Duodenal mucosa (tissue), 2 donors: ENCODE results near the gene RNF113B.

ENCODE experiments used
- H3K27ac ChIP-seq: one replicate; pipeline ENCODE4 v1.7.0; 2013; ENCODE audit warnings: low read depth, low read length
- H3K27me3 ChIP-seq, 2 donors: one replicate each; pipeline ENCODE4 v1.7.0; 2013; ENCODE audit warnings: low read length in 2 of 2, control low read depth in 1 of 2; ENCODE audit not compliant: insufficient read depth in 2 of 2, control insufficient read depth in 1 of 2
- H3K36me3 ChIP-seq, 2 donors: one replicate each; pipeline ENCODE4 v1.7.0; 2013; ENCODE audit warnings: low read length in 2 of 2, control low read depth in 1 of 2; ENCODE audit not compliant: insufficient read depth in 2 of 2, control insufficient read depth in 1 of 2
- H3K4me1 ChIP-seq, 2 donors: one replicate each; pipeline ENCODE4 v1.7.0; 2013; ENCODE audit warnings: low read length in 2 of 2, control low read depth in 1 of 2; ENCODE audit not compliant: insufficient read depth in 2 of 2, control insufficient read depth in 1 of 2
- H3K4me3 ChIP-seq, 2 donors: one replicate each; pipeline ENCODE4 v1.7.0; 2013; ENCODE audit warnings: low read length in 2 of 2, low read depth in 1 of 2
- H3K9ac ChIP-seq, 2 donors: one replicate each; pipeline ENCODE4 v1.7.0; 2013; ENCODE audit warnings: low read length in 2 of 2, low read depth in 1 of 2
- H3K9me3 ChIP-seq, 2 donors: one replicate each; pipeline ENCODE4 v1.7.0; 2013; ENCODE audit warnings: low read length in 2 of 2, control low read depth in 1 of 2; ENCODE audit not compliant: control insufficient read depth in 1 of 2

Gene RNF113B

DNA sequence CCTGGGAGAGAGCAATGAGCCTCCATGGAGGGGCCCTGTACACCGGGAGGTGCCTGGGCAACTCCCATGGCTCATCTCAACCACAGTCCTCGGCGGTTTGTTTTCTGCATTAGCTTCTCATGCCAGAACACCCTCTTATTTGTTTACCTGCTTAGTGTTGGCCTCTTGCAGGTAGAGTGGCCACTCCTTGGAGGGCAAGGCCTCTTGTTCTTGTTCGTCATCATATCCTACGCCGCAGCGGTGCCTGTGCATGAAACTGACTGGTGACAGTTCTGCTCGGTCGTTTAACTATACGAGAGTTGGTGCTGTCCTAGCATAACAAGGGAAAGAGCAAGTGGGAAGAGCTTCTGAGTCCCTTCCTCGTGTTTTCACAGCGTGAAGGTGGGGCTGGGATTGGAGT lies 40.5 kb upstream of the RNF113B start:
- Histone ChIP-seq H3K9ac (no peak overlapping the region), H3K4me1 (peaks cover 15 to 16% of the 10 kb centered on the region in 2 donors), H3K9me3 (no peaks in the 10 kb centered on the region), H3K36me3 (no peaks in the 10 kb centered on the region), H3K27ac (no peak overlapping the region), H3K27me3 (no peaks in the 10 kb centered on the region), H3K4me3 (no peak overlapping the region)

DNA sequence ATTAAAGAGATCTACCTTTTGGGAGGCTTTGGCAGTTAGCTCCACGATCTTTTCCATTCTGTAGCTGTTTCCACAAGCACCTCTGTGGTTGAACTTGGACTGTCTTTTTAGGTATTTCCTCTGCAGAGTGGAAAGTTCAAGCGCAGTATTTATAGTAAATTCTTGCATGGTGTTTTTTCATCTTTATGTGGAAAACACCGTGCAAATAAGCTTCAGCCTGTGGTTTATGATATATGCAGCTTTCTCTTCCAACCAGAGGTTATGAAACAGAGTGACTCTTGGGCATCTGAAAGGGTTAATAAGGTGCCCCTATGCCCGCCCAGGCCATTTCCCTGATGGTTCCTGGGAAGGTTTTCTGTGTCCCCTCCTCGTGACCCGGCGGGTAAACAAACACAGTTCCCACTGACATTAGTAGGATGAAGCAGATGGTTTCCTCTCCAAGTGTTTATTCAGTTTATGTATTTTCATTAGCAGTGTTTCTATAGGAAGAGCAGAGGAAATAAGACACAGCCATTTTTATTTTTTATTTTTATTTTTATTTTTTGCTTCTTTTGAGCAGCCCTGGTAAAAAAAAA lies 39.7 kb upstream of the RNF113B start:
- peaks cover 9% of the 10 kb centered on the region in 2 donors for H3K4me1 ChIP-seq
- no peak overlapping the region for H3K27ac ChIP-seq
- H3K9ac ChIP-seq: no peak overlapping the region

DNA sequence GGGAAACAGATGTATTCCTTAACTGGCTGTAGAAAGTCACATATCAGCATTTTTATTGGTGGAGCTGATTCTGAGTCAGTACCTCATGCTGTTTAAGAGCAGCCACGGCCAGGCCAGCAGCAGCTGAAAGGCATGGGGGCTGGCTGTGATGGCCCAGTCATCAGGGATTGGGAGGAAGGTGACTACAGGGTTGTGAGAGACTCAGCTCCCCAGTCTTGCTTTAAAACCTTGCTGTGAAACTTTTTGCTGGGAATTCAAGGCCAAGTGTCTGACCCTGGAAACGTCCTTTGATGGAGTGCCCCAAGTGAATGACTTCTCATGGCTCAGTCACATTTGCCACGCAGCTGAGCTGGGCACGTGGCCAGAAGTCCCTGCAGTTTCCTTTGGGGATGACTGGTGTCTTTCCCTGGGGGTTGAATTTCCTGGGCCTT lies 39.1 kb upstream of the RNF113B start:
- H3K27me3 ChIP-seq: no peaks in the 10 kb centered on the region
- H3K4me3 ChIP-seq: no peak overlapping the region
- H3K27ac ChIP-seq: no peak overlapping the region
- H3K4me1 ChIP-seq: peaks cover 5 to 7% of the 10 kb centered on the region in 2 donors
- H3K9me3 ChIP-seq: no peaks in the 10 kb centered on the region
- no peaks in the 10 kb centered on the region for H3K36me3 ChIP-seq
- H3K9ac ChIP-seq: no peak overlapping the region

More for the DNA sequence above, 39.7 kb upstream of the RNF113B start:
- Histone ChIP-seq H3K9me3 (no peaks in the 10 kb centered on the region), H3K27me3 (no peaks in the 10 kb centered on the region), H3K36me3 (no peaks in the 10 kb centered on the region), H3K4me3 (no peak overlapping the region)

DNA sequence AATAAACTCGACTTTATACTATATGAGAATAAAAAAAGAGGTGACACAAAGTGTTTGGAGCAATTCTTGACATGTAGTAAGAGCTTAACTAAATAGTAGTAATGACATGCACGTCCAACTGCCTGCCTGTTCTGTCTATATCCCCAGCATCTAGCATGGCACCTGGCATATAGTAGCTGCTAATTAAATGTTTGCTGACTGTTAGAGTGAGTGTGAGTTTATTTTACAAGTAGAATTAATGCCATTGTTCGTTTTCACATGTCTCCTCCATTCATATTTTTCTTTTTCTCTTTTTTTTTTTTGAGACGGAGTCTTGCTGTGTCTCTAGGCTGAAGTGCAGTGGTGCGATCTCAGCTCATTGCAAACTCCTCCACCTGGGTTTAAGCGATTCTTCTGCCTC lies 38.4 kb upstream of the RNF113B start:
- Histone ChIP-seq H3K27me3 (no peaks in the 10 kb centered on the region), H3K9me3 (no peaks in the 10 kb centered on the region), H3K27ac (no peak overlapping the region), H3K36me3 (no peaks in the 10 kb centered on the region), H3K4me1 (peaks cover 5 to 7% of the 10 kb centered on the region in 2 donors), H3K9ac (no peak overlapping the region), H3K4me3 (no peak overlapping the region)

DNA sequence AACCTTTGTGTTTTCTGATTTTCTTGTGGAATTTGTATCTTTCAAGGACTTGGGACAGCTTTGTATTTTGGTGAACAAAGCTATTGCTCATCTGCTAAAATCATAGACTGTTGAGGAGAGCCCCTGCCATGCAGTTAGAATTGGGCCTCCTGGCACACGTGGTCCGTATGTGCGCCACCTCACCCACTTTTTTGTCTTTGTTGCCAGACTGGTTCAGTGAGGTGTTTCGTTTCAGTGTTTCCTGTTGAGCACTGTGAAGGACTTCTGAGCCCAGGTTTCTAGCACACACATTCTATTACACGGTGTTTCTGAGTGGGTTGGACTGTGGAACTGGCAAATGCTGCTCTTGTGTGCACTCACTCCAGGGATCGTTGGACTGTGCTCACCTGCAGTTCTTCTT lies 37.6 kb upstream of the RNF113B start:
- no peak overlapping the region for H3K27ac ChIP-seq
- peaks cover 5 to 7% of the 10 kb centered on the region in 2 donors for H3K4me1 ChIP-seq
- no peak overlapping the region for H3K4me3 ChIP-seq
- H3K27me3 ChIP-seq: no peaks in the 10 kb centered on the region
- H3K9ac ChIP-seq: no peak overlapping the region
- no peaks in the 10 kb centered on the region for H3K9me3 ChIP-seq
- H3K36me3 ChIP-seq: no peaks in the 10 kb centered on the region

DNA sequence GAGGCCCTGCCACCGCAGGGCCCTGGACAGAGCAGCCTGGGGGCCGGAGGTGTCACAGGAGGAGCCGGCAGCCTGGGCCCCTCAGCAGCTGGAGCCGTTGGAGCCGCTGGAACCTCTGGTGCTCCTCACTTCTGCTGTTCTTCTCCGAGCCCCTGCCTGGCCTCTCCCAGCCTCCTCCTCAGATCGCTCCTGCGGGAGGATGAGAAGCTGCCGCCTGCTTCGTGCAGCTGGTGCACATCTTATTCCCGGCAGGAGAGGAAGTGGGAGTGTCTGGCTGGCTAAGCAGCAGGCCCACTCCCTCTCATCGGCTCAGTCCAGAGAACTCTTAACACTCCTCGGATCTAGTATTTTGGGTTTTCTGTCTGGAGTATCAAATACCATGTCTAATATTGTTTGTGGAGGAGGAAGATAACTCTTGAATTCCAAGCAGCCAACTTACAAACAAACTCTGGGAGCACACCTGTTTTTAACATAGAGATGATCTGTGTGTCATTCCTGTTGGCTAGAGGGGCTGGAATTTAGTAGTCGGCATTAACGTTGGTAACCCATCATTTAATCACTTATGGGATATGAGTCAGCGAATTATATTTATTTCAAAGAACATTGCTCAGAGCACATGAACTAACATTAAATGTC lies 37.1 kb upstream of the RNF113B start:
- H3K27me3 ChIP-seq: no peaks in the 10 kb centered on the region
- no peak overlapping the region for H3K27ac ChIP-seq
- H3K36me3 ChIP-seq: no peaks in the 10 kb centered on the region
- no peaks in the 10 kb centered on the region for H3K9me3 ChIP-seq
- no peak overlapping the region for H3K4me3 ChIP-seq
- no peak overlapping the region for H3K9ac ChIP-seq
- H3K4me1 ChIP-seq: peaks cover 5 to 7% of the 10 kb centered on the region in 2 donors

DNA sequence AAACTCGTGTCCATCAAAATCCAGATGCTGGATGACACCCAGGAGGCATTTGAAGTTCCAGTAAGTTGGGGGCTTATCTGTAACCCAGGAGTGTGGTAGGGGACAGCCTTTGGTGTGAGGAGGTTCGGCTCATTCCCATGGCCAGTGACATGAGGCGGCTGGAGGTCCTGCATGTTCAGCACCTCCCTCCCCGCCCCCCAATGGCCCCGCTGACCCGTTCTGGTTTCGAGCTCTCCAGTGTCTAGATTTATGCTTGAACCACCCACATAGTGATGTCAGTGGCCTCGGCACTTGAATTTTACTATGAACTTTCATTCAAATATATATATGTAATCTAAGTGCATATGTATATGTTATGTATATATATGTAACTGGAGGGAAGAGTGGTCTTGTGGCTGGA lies 36.3 kb upstream of the RNF113B start:
- peaks cover 5 to 7% of the 10 kb centered on the region in 2 donors for H3K4me1 ChIP-seq
- H3K36me3 ChIP-seq: no peaks in the 10 kb centered on the region

DNA sequence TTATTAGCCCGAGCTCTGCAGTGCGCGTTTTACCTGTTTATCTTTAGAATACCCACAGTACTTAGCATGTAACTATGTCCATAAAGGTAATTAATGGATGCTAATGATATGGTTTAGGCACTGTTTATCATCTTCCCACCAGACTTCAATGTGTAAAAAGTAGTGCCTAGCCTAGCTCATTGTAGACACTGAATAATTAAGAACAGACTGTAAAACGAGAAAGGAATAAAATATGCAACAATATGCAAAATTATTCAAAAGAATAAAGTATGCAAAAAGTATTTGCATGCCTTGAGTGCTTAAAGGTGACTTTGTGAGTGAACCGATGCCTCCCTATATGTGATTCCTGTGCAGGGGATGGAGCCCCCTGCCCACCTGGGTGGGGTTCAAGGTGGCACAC lies 35.7 kb upstream of the RNF113B start:
- no peak overlapping the region for H3K9ac ChIP-seq
- H3K4me1 ChIP-seq: peaks cover 5 to 7% of the 10 kb centered on the region in 2 donors
- H3K9me3 ChIP-seq: no peaks in the 10 kb centered on the region
- H3K27ac ChIP-seq: no peak overlapping the region
- H3K4me3 ChIP-seq: no peak overlapping the region
- no peaks in the 10 kb centered on the region for H3K27me3 ChIP-seq
- H3K36me3 ChIP-seq: no peaks in the 10 kb centered on the region

More for the DNA sequence above, 36.3 kb upstream of the RNF113B start:
- Histone ChIP-seq H3K9ac (no peak overlapping the region), H3K4me3 (no peak overlapping the region), H3K27ac (no peak overlapping the region), H3K27me3 (no peaks in the 10 kb centered on the region), H3K9me3 (no peaks in the 10 kb centered on the region)

DNA sequence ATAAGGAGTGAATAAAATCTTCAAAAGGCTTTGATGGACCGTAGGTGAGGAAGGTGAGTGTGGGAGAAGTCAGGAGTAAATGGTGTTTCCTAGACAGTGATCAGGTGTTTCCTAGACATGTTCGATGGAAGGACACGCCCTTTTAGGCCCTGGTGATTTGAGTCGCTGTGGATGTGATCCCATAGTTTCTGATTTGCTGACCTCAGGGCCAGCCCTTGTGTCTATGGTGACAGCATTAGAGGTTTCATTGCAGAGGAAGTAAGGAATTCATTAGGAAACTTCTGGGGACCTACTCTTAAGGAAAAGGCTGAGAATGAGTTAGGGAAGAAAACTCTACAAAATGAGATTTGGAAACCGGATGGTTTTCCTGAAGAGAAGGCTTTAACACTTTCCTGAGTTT lies 31.5 kb upstream of the RNF113B start:
- Histone ChIP-seq H3K27me3 (no peaks in the 10 kb centered on the region), H3K9me3 (peaks cover 0 to 8% of the 10 kb centered on the region in 2 donors), H3K27ac (no peak overlapping the region), H3K4me3 (no peak overlapping the region), H3K4me1 (peaks cover 0 to 7% of the 10 kb centered on the region in 2 donors), H3K9ac (no peak overlapping the region), H3K36me3 (no peaks in the 10 kb centered on the region)

DNA sequence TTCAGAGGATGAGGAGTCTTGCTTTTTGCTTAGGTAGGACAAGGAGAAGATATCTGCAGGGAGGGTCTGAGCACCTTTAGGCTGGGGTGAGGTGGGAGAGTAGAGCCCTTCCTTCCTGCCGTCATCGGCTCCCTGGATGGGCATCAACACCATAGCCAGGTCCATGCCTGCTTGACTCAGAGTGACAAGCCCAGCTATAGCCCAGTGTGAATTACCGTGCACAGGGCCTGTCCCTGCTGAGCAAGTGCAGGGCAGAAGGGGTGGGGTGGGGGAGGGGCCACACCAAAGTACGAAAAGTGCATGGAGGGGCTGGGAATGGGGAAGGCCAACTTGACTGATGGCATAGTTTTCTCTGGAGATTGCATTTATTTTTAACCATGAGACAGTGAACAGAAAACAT lies 30.3 kb upstream of the RNF113B start:
- Histone ChIP-seq H3K9me3 (peaks cover 0 to 8% of the 10 kb centered on the region in 2 donors), H3K9ac (no peak overlapping the region), H3K36me3 (no peaks in the 10 kb centered on the region), H3K27me3 (no peaks in the 10 kb centered on the region), H3K27ac (no peak overlapping the region), H3K4me1 (peaks cover 0 to 7% of the 10 kb centered on the region in 2 donors), H3K4me3 (no peak overlapping the region)
